Dermis microvascular lymphatic vessel endothelial cell (primary cell): Measurements from ENCODE around the gene AKT1. TPM values are rescaled to one million over a fixed set of nuclear protein-coding genes. Genes with fewer than 3 reads are reported as not detected.
"Not testable (repeated sequence)": the region's sequence is repeated elsewhere in the genome, so short reads cannot be mapped to it uniquely, and the experiment has no call there.

Source experiments
- DNase-seq, 2 donors: peaks; one replicate each; pipeline versions ENCODE4 v3.0.0 to v3.0.0-alpha.2; 2010; ENCODE audit warnings: low read depth in 2 of 2
- total RNA-seq: library from RNA; depleted of rRNA; stranded (reverse); fragments of >200 nt; gene quantifications from 2 replicates; pipeline ENCODE4 v1.2.1, GENCODE V29; 2014

Gene AKT1
- total RNA-seq, 1 donor from 2014 or later = 127 TPM

DNA sequence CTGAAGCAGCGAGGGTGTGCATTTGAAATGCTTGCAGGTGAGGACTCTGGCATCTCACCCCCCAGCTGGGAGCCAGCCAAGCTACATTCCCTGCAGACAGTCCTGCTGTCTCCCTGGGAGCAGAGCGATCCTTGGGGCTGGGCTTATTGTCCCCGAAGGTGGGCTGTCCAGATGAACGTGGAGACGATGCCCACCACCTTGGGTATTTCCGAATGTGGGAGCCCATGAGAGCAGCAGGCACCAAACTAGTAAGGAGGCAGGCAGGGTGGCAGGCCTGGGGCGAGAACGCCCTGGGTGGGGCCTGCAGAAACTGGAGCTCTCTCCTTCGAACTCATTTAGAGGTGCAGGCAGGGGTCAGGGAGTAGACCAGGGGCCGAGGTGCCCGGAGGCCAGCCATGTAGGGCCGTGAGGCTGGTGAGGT is 23.8 kb upstream of the AKT1 start:
- DNase-seq = no peak

DNA sequence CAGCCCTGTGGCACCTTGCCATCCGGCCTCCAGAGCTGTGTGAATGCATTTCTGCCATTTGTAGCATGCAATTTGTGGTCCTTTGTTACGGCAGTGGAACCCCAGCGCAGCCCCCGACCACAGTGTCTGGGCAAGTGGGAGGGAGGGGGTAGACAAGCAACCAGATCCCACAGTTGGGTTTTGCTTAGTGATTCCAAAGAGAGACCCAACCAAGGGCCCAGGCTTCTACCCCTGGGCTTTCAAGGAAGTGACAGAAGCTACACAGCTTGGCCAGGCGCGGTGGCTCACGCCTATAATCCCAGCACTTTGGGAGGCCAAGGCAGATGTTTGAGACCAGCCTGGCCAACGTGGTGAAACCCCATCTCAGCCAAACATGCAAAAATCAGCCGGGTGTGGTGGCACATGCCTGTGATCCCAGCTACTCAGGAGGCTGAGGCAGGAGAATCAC is 23.2 kb upstream of the AKT1 start:
- DNase-seq = no peak

DNA sequence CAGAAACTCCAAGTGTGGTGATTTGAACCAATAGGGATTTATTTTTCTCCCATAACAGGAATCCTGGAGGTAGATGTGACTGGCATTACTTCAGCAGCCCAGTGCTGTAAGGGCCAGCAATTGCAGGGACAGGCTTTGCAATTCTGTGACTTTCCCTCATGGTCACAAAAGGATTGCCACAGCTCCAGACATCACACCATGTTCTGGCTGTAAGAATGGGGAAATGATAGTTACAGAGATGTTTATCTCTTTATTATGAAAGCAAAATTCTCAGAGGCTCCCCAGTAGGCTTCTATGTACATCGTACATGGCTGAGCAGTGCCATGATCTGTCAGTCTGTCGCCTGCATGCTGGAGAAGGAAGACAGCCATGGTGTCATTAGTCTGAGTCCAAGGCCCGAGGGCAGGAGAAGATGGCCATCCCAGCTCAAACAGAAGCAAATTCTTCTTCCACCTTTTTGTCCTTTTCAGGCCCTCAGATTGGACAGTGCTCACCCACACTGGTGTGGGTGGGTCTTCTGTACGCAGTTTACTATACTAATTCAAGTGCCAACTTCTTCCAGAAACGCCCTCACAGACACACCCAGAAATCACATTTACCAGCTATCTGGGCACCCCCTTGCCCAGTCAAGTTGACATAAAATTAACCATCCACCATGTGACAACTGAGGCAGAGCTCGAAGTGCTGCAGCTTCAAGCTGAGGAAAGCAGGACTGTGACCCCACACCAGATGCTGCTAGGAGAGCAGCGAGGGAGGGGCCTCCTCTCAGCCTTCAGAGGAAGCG is 22.6 kb upstream of the AKT1 start:
- DNase-seq = no peak

DNA sequence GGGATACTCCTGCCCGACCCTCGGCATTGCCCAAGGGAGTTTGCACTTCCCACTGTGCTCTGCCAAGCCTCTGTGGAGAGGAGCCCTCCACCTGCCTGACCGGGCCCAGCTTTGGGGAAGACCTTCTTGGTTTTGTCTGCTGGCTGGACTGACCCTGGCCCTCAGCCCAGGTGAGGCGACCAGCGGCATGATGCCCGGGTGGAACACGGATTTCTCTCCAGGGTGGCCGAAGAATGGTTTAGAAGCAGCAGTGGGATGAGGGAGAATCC is 21.0 kb upstream of the AKT1 start:
- no peak for DNase-seq

DNA sequence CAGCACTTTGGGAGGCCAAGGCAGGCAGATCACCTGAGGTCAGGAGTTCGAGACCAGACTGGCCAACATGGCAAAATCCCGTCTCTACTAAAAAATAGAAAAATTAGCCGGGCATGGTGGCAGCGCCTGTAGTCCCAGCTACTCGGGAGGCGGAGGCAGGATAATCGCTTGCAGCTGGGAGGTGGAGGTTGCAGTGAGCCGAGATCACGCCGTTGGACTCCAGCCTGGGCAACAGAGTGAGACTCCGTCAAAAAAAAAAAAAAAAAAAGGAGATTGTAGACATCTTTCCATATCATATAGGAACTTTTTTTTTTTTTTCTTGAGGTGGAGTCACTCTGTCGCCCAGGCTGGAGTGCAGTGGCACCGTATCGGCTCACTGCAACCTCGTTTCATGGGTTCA is 19.2 kb upstream of the AKT1 start:
- DNase-seq = not testable (repeated sequence)

DNA sequence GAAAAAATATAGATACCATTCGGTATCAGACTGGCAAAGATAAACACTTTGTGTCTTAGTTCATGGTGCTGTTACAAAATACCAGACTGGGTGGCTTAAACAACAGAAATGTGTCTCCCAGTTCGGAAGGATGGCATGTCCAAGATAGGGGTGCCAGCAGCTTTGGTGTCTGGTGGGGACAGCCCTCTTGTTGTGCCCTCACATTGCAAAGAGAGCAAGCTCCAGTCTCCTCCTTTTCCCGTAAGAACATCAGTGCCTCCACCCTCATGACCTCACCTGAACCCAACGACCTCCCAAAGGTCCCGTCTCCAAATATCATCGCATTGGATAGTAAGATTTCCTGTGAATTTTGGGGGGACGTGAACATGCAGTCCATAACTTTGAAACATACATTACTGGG is 17.7 kb upstream of the AKT1 start:
- DNase-seq = no peak

DNA sequence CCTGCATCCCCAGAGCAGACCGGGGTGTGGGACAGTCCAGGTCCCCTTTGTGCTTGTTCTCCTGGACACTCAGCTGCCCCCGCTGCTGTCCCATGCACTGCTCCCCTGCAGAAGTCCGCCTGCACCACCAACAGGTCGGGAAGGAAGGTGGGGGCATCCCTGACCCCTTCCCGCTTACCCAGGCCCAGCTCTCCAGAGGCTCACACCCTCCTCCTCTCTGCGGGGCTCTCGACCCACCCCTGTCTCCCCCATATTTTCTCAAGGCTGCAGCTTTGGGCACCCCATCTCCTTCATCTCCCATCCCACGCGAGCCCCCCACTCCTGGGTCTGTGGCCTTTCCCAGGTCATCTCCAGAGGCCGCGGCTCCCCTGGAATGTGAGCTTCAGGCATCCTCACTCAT is 14.8 kb upstream of the AKT1 start:
- DNase-seq = no peak

DNA sequence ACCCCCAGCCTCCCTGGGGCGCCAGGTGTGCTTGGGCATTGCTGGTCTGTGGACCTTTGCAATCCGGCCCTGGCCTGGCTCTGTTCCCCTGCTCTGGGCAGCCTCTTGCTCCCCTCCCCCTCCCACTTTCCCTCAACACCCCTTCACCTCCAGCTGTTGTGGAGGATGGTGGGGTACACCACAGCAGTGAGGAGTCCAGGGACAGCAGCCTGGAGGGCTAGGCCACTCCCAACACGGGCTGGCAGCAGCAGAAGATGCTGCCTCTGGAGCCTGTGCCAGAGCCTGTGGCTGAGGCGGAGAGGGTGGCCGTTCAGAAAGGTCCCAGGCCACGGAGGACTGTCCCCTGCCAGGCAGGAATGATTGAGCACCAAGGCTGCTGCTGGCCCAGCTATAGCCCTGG is 12.9 kb upstream of the AKT1 start:
- no peak for DNase-seq

DNA sequence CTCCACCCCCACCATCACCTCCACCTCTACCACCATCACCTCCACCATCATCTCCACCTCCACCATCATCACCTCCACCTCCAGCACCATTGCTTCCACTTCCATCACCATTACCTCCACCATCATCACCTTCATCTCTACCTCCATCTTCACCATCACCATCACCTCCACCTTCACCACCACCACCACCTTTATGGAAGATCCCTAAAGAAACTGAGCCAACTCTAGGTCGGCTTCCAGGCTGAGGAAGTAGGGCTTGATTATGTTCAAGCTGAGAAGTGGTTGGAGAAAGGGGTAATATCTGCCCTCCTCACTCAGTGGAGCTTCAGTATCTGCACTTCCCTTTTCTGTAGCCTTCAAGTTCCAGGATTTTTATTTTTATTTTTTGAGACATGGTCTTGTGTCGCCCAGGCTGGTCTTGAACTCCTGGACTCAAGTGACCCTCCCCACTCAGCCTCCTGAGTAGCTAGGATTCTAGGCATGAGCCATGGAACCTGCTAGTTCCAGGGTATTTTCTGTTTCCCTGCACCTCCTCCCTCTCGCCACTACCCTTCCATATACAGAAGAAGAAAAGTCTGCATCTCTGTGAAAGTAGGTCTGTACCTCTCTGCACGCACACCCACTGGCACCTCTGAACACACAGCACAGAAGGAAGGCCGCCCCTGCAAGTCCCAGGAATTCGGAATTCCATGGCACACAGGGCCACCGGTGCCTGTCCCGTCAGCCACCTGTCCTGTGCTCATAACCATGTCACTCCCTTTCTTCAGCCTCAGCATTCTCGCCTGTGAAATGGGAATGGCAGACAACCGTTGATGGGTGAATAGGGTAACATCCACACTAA is 11.3 kb upstream of the AKT1 start:
- no peak for DNase-seq

DNA sequence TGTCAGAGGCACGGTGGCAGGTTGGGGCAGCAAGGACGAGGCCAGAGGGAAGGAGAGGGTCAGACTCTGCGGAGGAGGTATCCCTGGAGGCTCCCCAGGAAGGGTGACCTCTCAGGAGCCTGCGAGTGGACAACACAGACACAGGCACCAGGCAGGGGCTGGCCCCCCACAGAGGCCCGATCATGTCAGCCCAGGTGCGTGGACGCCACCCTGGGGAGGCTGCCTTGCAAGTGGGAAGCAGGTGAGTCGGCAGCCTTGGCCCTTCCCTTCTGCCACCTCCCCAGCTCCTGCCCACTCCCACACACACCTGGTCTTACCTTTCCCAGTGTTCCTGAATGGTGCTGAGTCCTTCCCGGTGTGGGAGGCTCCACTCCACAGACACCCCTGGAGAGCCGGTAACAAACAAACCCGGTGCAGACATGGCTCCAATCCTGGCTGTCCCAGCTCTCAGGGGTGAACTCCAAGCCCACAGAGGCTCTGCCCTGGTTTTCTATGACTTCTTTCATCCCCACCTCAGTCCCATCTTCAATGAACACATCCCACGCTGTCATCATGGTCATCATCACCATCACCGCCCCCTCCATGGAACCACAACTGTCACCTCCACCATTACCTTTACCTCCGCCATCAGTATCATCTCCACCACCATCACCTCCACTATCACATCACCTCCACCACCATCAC is 10.5 kb upstream of the AKT1 start:
- no peak for DNase-seq

DNA sequence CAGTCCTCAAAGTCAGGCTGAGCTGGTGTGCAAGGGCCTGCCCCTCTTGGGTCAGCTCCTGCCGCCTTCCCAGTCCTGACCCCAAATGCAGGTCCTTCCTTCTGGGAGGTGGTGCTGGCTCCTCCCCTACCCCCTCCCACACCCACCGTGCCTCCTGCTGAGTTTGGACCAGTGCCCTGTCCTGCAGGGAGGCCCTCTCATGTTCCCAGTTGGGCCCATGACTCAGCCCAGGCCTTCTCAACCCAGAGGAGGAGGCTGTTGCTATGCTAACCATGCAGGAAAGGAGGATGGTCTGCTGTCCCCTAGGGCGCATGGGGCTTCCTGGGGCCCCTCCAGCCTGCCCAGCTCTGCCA is 9.8 kb upstream of the AKT1 start:
- DNase-seq = no peak

DNA sequence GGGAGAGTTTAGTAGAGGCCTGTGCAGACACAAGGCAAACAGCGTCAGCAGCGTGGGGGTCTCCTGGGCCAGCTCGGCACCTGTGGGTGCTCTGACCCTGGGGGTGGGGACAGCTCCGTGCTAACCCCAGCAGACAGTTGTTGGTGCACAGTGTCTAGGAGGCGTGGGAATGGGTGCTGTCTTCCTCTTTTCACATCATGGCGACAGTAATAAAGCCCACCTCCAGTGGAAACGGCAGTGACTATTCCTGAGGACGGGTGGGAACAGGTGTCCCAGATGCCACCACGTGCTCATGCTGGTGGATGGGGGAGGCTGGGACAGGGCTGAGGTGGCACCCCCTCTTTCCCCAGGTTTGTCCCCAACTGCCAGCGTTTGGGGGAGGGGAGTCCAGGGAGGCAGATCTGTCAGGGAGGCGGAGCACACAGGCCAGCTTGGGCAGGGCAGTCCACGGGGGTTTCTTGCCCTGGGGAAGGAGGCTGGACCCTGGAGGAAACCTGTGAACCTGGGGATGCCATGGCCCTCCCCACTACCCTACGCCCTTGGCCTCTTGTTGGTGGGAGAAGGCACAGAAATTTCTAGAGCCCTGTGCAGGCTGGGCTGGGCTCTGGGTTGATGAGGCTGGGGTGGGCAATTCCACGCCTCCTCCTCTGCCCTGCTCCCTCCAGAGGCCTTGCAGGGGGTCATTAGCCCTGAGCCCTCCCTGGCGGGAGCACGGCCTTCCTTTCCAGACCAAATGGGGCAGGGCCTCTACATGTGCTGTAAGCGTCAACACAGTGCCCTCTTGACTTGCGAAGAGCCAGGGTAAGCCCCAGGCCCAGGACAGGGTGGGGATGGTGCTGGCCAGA is 9.2 kb upstream of the AKT1 start:
- no peak for DNase-seq

DNA sequence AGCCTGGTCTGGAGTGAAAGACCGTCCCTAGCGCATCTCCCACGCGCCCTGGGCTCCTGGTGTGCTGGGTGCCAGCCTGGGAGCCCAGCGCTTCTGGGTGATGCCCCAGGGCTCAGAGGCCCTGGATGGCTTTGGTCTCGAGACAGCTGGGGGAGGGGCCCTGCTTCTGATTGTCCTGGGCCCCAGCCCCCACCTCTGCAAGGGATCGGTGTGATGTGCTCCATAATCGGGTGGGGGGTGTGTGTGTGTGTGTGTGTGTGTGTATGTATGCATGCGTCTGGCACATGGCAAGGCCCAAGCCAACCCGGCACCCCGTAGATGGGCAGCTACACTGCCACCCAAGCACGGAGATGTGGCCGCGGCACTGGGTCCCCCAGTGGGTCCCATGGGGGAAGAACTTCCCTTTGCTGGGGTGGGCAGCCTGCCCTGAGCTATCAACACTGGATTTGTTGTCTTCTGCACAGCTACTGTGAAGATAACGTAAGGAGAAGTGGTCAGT is 8.4 kb upstream of the AKT1 start:
- DNase-seq = no peak

DNA sequence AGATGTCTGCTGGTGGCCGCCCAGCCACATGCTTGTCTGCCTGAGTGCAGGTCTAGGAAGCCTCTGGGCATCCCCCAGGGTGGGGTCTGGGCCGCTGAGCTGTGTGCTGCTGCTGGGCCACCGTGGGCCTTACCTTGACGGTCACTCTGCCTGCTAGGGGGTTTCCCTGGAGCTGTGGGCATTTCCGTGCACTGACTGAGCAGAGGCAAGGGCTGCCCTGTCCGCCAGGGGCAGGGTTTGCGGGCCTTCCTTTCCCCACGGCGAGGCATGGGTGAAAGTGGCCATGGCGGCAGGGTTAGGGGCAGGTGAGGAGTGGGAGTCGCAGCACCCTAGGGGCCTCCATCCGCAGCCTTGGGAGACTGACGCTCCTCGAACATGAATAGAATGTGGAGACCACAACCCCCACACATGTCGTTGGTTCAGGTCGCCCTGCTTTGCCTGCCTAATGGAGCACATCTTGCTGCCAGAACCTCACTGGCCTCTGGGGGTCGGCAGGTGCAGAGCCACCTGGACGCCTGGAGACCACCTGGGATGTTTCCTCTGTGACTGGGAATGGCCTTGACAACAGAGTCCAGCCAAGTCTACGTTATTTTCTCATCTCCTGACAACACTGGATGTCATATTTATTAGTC is 7.8 kb upstream of the AKT1 start:
- DNase-seq = no peak

DNA sequence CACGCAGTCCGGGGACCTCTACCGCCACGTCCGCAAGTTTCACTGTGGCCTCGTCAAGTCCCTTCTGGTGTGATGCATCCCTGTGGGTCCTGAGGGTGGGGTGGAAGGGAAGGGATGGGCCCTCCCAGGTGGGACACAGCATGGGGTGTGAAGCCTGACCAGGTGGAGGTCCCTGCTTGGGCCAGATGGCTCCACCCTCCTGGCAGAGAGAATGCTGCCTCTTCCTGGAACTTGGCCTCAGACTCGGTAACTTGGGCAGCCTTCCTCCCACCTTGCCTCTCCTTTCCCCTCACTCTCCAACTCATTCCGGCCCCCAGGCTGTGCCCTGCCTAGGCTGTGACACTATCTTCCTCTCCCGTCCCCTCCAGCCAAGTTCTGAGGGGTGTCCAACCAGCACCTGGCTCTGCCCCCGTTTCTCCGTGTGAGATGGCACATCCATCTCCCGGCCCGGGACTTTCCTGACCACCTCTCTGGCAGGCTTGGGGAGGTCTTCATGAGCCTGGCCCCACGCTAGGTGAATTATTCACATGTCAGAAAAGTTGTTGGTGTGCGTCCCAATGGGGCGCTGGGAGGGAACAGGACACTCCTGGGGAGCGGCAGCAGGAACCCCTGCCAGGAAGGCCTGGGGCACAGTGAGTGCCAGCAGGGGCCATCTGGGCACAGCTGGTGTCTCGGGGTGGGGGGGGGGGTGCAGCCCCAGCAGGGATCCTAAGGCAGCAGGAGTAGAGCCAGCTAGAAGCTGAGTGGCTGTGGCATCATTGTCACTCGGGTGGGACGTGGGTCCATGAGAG is 7.0 kb upstream of the AKT1 start:
- no peak for DNase-seq

DNA sequence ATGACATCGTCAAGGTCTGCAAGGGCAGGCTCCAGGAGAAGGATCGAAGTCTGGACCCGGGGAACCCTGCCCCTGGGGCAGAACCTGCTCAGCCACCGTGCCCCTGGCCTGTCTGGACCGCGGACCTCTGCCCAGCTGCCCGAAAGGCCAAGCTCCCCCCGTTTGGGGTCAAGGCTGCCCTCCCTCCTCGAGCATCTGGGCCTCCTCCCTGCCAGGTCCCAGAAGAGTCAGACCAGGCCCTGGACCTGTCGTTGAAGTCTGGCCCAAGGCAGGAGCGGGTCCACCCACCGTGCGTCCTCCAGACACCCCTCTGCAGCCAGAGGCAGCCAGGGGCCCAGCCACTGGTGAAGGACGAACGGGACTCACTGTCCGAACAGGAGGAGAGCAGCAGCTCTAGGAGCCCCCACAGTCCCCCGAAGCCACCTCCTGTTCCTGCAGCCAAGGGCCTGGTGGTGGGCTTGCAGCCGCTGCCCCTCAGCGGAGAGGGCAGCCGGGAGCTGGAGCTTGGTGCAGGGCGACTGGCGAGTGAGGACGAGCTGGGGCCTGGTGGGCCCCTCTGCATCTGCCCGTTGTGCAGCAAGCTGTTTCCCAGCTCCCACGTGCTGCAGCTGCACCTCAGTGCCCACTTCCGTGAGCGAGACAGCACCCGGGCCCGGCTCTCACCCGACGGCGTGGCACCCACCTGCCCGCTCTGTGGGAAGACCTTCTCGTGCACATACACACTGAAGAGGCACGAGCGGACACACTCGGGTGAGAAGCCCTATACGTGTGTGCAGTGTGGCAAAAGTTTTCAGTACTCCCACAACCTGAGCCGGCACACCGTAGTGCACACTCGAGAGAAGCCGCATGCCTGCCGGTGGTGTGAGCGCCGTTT is 6.2 kb upstream of the AKT1 start:
- DNase-seq = no peak

DNA sequence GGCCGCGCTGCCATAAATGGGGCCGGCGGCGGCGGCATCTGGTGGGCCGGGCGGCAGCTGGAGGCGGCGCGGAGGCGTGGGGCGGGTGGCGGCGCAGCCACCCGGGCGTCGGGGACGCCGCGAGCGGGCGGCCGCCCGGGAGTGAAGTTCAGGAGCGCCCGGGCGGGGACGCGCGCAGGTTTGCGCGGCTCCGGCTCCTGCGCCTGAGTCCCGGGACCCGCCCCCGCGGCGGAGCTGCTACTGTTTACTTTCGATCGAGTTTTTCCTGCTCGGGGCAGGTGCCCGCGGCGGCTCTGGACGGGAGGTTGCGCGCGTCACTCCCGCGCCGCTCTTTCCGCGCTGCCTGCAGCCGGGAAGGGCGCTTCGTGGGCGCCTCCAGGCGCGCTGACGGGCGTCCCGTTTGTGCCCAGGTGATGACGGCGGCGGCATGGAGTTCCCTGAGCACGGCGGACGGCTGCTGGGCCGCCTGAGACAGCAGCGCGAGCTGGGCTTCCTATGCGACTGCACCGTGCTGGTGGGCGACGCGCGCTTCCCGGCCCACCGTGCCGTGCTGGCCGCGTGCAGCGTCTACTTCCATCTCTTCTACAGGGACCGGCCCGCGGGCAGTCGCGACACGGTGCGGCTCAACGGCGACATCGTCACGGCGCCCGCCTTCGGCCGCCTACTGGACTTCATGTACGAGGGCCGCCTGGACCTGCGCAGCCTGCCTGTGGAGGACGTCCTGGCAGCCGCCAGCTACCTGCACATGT is 5.4 kb upstream of the AKT1 start, which contains the start of gene ZBTB42:
TSS of gene ZBTB42 (plus strand) at position 331 of the 749 bp plus-strand sequence. CDS start at position 428, 97 bp downstream.
- DNase-seq = peak in 1 of 2 donors; percentile 63
